K562 (cell line): ENCODE measurements around the gene PRMT7. TPM values are rescaled to one million over a fixed set of nuclear protein-coding genes. Genes with fewer than 3 reads are reported as not detected.

Source experiments
- ATAC-seq: fragments of 200-7000 bp; cut with Tn5 transposase; 3 replicates; pipeline ENCODE4 v1.9.1; 2020; ENCODE audit warnings: moderate library complexity
- BruUV-seq: library from RNA; stranded (reverse); fragments of 400-500 nt; replicated peaks from 2 replicates; lab custom pipeline; 2021; lab: Mats Ljungman, UMichigan
- CTCF ChIA-PET: fragments of 300-600 bp; formaldehyde crosslinking; extraction: SDS; loops from one replicate; lab custom pipeline; 2021; ENCODE audit warnings: low intra/inter-chr PET ratio; lab: Yijun Ruan, JAX
- POLR2A ChIA-PET: fragments of 300-600, 350-650 bp; sonication (Branson Sonifier 250); formaldehyde crosslinking; extraction: SDS; loops from one replicate; lab custom pipeline; 2021; ENCODE audit warnings: antibody characterized with exemption, inconsistent platforms; lab: Yijun Ruan, JAX
- DNase-seq, 4 experiments: peaks; one replicate each; pipeline versions ENCODE4 v3.0.0 to v3.0.0-alpha.2; 2011 to 2018; ENCODE audit warnings: low spot score in 3 of 4, mixed read lengths in 3 of 4; ENCODE audit errors: extremely low read depth in 1 of 4
- FAIRE-seq: peaks from 2 replicates; lab custom pipeline; 2011; peaks lifted over from hg19 to GRCh38; lab: Jason Lieb, UNC
- H2AFZ ChIP-seq: 2 replicates; pipeline ENCODE4 v1.6.0; 2011; ENCODE audit warnings: low read depth, low read length, control low read depth, inconsistent platforms
- H3K27ac ChIP-seq: fragments of 200-600 bp; 3 replicates; pipeline ENCODE4 v1.8.0; 2011; ENCODE audit warnings: low read depth, mild to moderate bottlenecking, control low read depth, inconsistent platforms, low read length, moderate library complexity, mixed read lengths; ENCODE audit errors: extremely low read depth
- H3K27me3 ChIP-seq, 2 experiments: fragments of 300-600 bp in 1 of 2; 2 replicates in 1 of 2; 3 replicates in 1 of 2; pipeline versions ENCODE4 v1.6.0 to v1.8.0; 2011; ENCODE audit warnings: inconsistent platforms in 2 of 2, low read length in 2 of 2, mild to moderate bottlenecking in 1 of 2, mixed read lengths in 1 of 2, moderate library complexity in 1 of 2; ENCODE audit not compliant: control insufficient read depth in 2 of 2, insufficient read depth in 2 of 2
- H3K36me3 ChIP-seq: fragments of 300-600 bp; 3 replicates; pipeline ENCODE4 v1.8.0; 2011; ENCODE audit warnings: mild to moderate bottlenecking, low read length, inconsistent platforms; ENCODE audit not compliant: control insufficient read depth, insufficient read depth
- H3K4me1 ChIP-seq, 2 experiments: fragments of 200-600 bp in 1 of 2; replicated peaks in 1 of 2; 2 replicates in 1 of 2; 3 replicates in 1 of 2; pipeline versions ENCODE4 v1.5.1 to v1.8.0; 2011; ENCODE audit warnings: inconsistent platforms in 2 of 2, low read length in 2 of 2, mild to moderate bottlenecking in 1 of 2, mixed read lengths in 1 of 2, moderate library complexity in 1 of 2; ENCODE audit not compliant: control insufficient read depth in 2 of 2, insufficient read depth in 2 of 2
- H3K4me2 ChIP-seq: 2 replicates; pipeline ENCODE4 v1.6.1; 2011; ENCODE audit warnings: low read length, control low read depth, inconsistent platforms, mixed read lengths; ENCODE audit not compliant: insufficient read depth
- H3K4me3 ChIP-seq: fragments of 200-600 bp; sonication (generic), shearing (Covaris generic); 2 replicates; pipeline ENCODE4 v1.5.1; 2016; ENCODE audit warnings: control low read depth, inconsistent platforms
- H3K79me2 ChIP-seq: fragments of 200-600 bp; 3 replicates; pipeline ENCODE4 v1.8.0; 2011; ENCODE audit warnings: low read length, inconsistent platforms; ENCODE audit not compliant: control insufficient read depth, insufficient read depth
- H3K9ac ChIP-seq, 2 experiments: 2 replicates each; pipeline versions ENCODE4 v1.6.0 to v1.6.1; 2011; ENCODE audit warnings: low read depth in 2 of 2, low read length in 2 of 2, control low read depth in 1 of 2, inconsistent platforms in 1 of 2, mild to moderate bottlenecking in 1 of 2, mixed read lengths in 1 of 2; ENCODE audit not compliant: insufficient read depth in 1 of 2
- H3K9me1 ChIP-seq: one replicate; pipeline ENCODE4 v1.6.0; 2011; ENCODE audit warnings: inconsistent platforms, mild to moderate bottlenecking, low read length, moderate library complexity; ENCODE audit not compliant: control insufficient read depth, insufficient read depth
- H3K9me3 ChIP-seq: replicated peaks from 2 replicates; pipeline ENCODE4 v1.5.1; 2011; ENCODE audit warnings: low read depth, low read length, inconsistent platforms; ENCODE audit not compliant: control insufficient read depth, insufficient read depth
- H4K20me1 ChIP-seq: replicated peaks from 2 replicates; pipeline ENCODE4 v1.6.1; 2011; ENCODE audit warnings: low read length, inconsistent platforms, mixed read lengths; ENCODE audit not compliant: control insufficient read depth, insufficient read depth
- FOXJ2 ChIP-seq: fragments of 200-800 bp; sonication (Bioruptor generic); IDR thresholded peaks from 2 replicates; pipeline ENCODE4 v1.6.1; 2016; ENCODE audit warnings: missing genetic modification characterization, missing compliant biosample characterization
- ZNF121 ChIP-seq: sonication (generic); formaldehyde crosslinking; conservative IDR thresholded peaks from 2 replicates; pipeline ENCODE4 v1.8.0; 2022; ENCODE audit warnings: missing genetic modification reagents
- WGBS: fragments of 100-300 bp; shearing (Covaris generic); methylation state at CpG from one replicate; pipeline ENCODE4 v1.1.6; 2016; ENCODE audit warnings: low coverage, mixed read lengths; ENCODE audit not compliant: insufficient coverage; ENCODE audit errors: missing lambda C conversion rate; 5-methylcytosine and 5-hydroxymethylcytosine counted together
- in situ Hi-C: fragments of 300-500 bp; cut with MboI; formaldehyde crosslinking; loops from 4 replicates; pipeline ENCODE4 v1.15.0; 2018; ENCODE audit warnings: inconsistent platforms, mixed read lengths
- intact Hi-C: fragments of 100-400 bp; cut with micrococcal nuclease; formaldehyde crosslinking; loops from 2 replicates; pipeline ENCODE4 v1.14.2; 2022
- polyA plus RNA-seq, 8 experiments: library from polyadenylated mRNA; depleted of rRNA in 4 of 8; stranded (reverse) in 5 of 8; unstranded in 3 of 8; fragments of >200 nt; fragmentation: Nextera tagmentation in 2 of 8; fragmentation: Illumina TruSeq in 1 of 8; extraction: Ambion mirVana in 2 of 8; extraction: Trizol in 1 of 8; gene quantifications; 2 replicates each; pipeline versions ENCODE4 v1.2.1 to v1.2.3, GENCODE V29; 2011 to 2014; ENCODE audit warnings: inconsistent platforms in 1 of 8, missing spikeins in 1 of 8
- total RNA-seq, 7 experiments: library from RNA; depleted of rRNA in 6 of 7; stranded (reverse); fragments of >200 nt in 6 of 7; fragmentation: Illumina TruSeq in 2 of 7; extraction: Trizol in 2 of 7; gene quantifications; 2 replicates each; pipeline versions ENCODE4 v1.2.1 to v1.2.3, GENCODE V29; 2011 to 2021; ENCODE audit warnings: low replicate concordance in 1 of 7
- TF ChIP-seq, protein P1 (sequence below): fragments of 200-400 bp; formaldehyde crosslinking; IDR thresholded peaks from 2 replicates; pipeline ENCODE4 v1.6.1; 2017; ENCODE audit warnings: mild to moderate bottlenecking, low read depth, low read length, moderate library complexity

Gene PRMT7
- total and polyA plus RNA-seq, 9 of the 15 experiments (the other 6 are each of a cell fraction or from before 2014, with no cell fraction given): 6.4 to 88.8 (median 73.1) TPM

- ATAC-seq (no peak), DNase-seq (no peak), FAIRE-seq (no peak)
- H3K9me3 ChIP-seq: no peaks in the 10 kb centered on the region
- H3K79me2 ChIP-seq: no peaks in the 10 kb centered on the region
- TF ChIP-seq FOXJ2 (tag) (no peak), ZNF121 (CRISPR knock-in tag) (0 out of 2 replicates have a peak, but pooled peaks have one; percentile 7)
- TF ChIP-seq, protein P1, sequence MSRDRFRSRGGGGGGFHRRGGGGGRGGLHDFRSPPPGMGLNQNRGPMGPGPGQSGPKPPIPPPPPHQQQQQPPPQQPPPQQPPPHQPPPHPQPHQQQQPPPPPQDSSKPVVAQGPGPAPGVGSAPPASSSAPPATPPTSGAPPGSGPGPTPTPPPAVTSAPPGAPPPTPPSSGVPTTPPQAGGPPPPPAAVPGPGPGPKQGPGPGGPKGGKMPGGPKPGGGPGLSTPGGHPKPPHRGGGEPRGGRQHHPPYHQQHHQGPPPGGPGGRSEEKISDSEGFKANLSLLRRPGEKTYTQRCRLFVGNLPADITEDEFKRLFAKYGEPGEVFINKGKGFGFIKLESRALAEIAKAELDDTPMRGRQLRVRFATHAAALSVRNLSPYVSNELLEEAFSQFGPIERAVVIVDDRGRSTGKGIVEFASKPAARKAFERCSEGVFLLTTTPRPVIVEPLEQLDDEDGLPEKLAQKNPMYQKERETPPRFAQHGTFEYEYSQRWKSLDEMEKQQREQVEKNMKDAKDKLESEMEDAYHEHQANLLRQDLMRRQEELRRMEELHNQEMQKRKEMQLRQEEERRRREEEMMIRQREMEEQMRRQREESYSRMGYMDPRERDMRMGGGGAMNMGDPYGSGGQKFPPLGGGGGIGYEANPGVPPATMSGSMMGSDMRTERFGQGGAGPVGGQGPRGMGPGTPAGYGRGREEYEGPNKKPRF: no peak
- peaks cover 3% of the 10 kb centered on the region for H3K9me1 ChIP-seq
- in situ Hi-C loops (loop anchor here (5.0 kb wide), 1 partner anchor 63 kb away; the partner anchor contains the start of gene SLC7A6), intact Hi-C loops (no loop called here)
- no TSS peak for BruUV-seq
- WGBS: 99% methylated on average over 8 of the region's 8 CpGs
- no peak overlapping the region for H3K4me3 ChIP-seq
- no peak overlapping the region for H2AFZ ChIP-seq
- no peaks in the 10 kb centered on the region for H3K4me1 ChIP-seq
- H3K27me3 ChIP-seq: no peaks in the 10 kb centered on the region
- no peak overlapping the region for H3K27ac ChIP-seq
- CTCF ChIA-PET: no interaction called here
- H4K20me1 ChIP-seq: no peaks in the 10 kb centered on the region
- peaks cover 78% of the 10 kb centered on the region for H3K36me3 ChIP-seq
- no peak overlapping the region for H3K9ac ChIP-seq
- POLR2A ChIA-PET: interaction anchor here (1.4 kb wide), 1 partner anchor 14 kb away, joined by 4 read pairs; the partner anchor contains the start of genes PRMT7 and SLC7A6OS
- H3K4me2 ChIP-seq: no peak overlapping the region
These were observed 14.1 kb downstream of the PRMT7 start for GRCh38 chr16:68324780-68325357.
